ENCODE measurements around the gene AFAP1L2.

DNA sequence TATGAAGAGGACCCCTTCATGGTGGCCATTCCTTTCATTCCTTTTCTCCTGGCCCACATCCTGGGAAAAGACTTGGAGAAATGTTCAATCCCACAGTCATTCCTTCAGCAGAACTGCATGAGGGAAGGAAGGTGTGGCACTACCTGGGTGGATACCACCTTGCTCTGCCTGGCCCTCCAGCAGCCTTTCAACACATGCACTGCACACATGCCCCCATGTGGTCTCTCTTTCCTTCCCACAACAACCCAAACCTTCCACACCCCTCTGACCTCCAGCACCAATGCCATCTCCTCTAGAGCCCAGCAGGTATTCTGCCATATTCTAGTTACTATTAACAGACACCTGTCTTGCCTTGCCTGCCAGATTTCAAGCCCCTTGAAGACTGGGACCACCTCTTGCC lies 40.5 kb upstream of the AFAP1L2 start:
- TF ChIP-seq, protein P1, sequence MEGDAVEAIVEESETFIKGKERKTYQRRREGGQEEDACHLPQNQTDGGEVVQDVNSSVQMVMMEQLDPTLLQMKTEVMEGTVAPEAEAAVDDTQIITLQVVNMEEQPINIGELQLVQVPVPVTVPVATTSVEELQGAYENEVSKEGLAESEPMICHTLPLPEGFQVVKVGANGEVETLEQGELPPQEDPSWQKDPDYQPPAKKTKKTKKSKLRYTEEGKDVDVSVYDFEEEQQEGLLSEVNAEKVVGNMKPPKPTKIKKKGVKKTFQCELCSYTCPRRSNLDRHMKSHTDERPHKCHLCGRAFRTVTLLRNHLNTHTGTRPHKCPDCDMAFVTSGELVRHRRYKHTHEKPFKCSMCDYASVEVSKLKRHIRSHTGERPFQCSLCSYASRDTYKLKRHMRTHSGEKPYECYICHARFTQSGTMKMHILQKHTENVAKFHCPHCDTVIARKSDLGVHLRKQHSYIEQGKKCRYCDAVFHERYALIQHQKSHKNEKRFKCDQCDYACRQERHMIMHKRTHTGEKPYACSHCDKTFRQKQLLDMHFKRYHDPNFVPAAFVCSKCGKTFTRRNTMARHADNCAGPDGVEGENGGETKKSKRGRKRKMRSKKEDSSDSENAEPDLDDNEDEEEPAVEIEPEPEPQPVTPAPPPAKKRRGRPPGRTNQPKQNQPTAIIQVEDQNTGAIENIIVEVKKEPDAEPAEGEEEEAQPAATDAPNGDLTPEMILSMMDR (IDR thresholded peaks at IDR 0.05): no peak
- TF ChIP-seq POLR2AphosphoS5 (IDR thresholded peaks at IDR 0.05) (no peak), POLR2A (IDR thresholded peaks at IDR 0.05) (no peak), EP300 (IDR thresholded peaks at IDR 0.05) (no peak)

All from stomach (tissue), 4 donors.